ENCODE measurements around the gene TSFM. TPM values are rescaled to one million over a fixed set of nuclear protein-coding genes. Genes with fewer than 3 reads are reported as not detected.

Gene TSFM
- total RNA-seq, 4 donors from 2014 or later = 29.6 to 41.6 (median 34.5) TPM

DNA sequence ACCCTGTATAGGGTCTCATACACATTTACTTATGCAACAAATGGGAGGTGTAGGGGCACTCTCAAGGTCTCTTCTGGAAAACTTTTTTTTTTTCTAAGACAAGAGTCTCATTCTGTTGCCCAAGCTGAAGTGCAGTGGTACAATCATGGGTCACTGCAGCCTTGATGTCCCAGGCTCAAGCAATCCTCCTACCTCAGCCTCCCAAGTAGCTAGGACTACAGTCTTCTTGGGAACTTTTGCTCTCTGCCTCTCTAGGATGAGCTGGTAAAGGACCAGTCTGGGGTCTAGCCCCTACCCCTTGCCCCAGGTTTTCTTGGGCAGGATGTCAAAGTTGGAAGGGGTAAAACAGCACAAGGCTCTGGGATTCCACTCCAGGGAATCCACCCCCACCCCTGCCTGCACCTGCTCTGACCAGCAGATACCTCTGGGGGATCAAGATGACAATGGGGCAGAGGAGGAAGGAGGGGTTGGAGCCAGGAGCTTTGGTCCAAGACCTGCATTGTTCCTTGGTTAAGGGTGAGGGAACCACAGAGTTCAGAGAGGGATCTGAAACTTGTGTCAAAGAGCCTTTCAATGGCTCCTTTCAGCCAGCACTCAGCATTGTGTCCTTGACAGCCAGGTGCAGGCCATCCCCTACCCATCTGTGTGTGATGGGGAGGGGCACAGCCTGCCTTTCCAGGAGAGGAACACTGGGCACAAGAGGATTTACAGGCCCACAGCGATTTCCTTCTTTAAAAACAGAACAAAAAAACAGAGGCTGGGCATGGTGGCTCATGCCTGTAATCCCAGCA, 51.7 kb downstream of the TSFM start:
- no peak overlapping the region for H3K4me3 ChIP-seq (ENCODE audit: low read depth, poor library complexity, severe bottlenecking)
- WGBS, 2 donors = 0 to 20% methylated on average over 1 of the region's 1 CpG
- intact Hi-C loops (cut with DNase I; ENCODE audit: low total_unique reads) = no loop called here
- TF ChIP-seq CTCF (IDR thresholded peaks at IDR 0.05) = no peak
- no peak for TF ChIP-seq POLR2A (IDR thresholded peaks at IDR 0.05)
- DNase-seq (ENCODE audit: low spot score in 2 of 2) = no peak

DNA sequence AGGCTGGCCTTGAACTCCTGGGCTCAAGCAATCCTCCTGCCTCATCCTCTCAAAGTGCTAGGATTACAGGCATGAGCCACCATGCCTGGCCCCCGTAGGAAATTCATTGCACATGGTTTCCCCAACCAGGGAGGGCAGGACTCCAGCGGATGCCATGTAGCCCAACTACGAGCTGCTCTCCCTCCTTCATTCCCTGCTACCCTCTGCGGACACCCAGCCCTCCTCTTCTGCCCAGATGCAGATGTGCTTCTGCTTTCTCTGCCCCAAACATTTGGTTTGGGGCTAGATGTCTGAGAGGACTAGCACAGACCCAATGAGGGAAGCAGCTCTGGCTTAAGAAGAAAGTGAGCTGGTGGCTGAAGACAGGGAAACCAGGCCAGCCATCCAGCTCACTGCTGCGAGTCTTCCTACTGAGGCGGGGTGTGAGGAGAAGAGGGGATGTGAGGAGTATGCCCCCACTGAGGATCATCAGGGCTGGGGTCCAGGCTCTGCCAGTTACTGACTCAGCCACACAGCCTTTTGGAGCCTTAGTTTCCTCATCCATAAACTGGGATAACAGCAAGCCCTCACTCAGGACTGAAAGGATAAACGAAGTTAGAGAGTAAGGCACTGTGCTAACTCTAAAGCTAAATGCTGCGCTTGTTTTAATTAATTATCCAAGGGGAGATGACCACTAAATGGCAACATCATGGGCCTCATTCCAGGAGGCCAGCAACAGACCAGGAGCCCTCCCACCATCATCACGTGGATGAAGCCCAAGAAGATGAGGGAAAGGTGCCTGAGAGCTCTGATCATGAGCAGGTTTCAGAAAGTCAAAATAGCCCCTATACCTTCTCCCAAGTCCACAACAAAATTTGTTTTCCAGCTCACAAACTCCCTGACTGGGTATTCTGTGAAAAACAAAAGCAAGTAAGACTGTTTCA, 53.0 kb downstream of the TSFM start:
- TF ChIP-seq CTCF (IDR thresholded peaks at IDR 0.05) (no peak), POLR2A (IDR thresholded peaks at IDR 0.05) (no peak)
- intact Hi-C loops (cut with DNase I; ENCODE audit: low total_unique reads) = loop anchor here (5.0 kb wide), 1 partner anchor 62 kb away; no protein-coding TSS in a partner anchor
- 38 to 55% methylated on average over 9 of the region's 9 CpGs for WGBS, 2 donors
- DNase-seq (ENCODE audit: low spot score in 2 of 2) = no peak
- no peak overlapping the region for H3K4me3 ChIP-seq (ENCODE audit: low read depth, poor library complexity, severe bottlenecking)

DNA sequence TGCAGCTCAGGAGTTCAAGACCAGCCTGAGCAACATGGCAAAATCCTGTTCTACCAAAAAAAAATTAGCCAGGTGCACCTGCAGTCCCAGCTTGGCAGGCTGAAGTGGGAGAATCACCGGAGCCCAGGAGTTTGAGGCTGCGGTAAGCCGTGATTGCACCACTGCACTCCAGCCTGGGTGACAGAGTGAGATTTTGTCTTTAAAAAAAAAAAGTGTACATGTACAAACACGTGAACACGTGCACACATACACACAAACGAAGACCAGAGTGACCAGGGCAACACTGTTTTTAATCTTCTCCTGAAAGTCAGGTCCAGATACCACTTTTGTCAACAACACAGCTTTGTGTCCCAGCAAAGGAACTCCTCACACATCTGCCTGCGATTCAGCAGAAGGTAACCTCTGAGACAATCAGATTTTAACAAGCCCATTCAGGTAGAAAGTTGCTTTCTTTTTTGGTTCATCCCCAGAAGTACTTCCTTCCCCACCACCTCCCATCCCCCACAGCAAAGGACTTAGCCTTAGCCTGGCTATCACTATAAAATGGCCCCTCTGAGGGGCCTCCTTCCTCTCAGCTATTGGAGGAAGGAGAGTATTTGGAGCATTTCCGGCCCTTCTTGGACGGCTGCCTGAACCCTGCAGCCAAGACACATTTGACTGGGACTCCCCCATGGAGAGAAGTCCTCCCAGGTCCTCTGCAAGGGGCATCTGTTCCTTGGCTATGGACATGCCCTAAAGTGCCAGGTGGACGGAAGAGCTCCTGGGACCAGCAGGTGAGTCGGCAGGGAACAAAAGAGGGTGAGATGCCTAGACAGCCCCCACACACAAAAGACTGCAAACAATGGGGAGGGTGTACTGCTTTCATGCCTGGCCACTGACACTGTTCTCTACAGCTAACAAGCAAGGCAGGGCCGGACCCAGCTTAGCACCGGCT, 54.1 kb downstream of the TSFM start:
- TF ChIP-seq CTCF (IDR thresholded peaks at IDR 0.05) (no peak), POLR2A (IDR thresholded peaks at IDR 0.05) (no peak)
- intact Hi-C loops (cut with DNase I; ENCODE audit: low total_unique reads) = loop anchor here (5.0 kb wide), 1 partner anchor 61 kb away; no protein-coding TSS in a partner anchor
- WGBS, 2 donors = 3 to 7% methylated on average over 12 to 13 of the region's 13 CpGs
- peak in 1 of 2 donors; percentile 93 for DNase-seq (ENCODE audit: low spot score in 2 of 2)
- no peak overlapping the region for H3K4me3 ChIP-seq (ENCODE audit: low read depth, poor library complexity, severe bottlenecking)

DNA sequence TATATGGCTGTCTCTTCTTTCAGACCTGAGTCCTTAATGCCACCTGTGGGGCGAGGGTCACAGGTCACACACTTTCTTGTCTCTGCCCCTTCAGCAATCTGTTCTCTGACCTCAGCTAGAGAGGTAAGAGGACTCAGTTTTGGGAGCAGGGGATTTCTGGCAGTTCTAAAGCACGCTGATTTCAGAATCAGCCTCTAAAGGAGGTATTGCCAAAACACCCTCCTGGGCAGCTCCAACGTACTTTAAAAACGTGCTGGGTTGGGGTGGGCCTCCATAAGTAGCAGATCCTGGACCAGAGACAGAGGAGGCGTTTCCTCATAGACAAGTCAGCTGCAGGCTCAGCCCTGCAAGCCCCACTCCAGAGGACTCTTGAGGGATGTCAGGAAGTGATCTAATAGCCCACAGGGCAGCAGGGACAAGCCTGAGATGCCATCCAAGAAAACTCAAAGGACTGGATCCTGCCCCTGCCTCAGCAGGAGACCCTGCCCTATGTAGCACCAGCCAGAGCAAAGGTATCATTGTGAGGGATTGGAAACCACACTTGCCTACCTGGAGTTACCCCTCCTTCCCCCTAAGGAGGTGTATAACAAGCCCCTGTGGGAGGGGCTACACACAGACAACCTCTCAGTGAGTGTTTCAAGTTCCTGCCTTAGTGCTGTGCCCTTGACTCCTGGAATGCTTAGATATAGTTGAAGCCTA, 55.4 kb downstream of the TSFM start:
- DNase-seq (ENCODE audit: low spot score in 2 of 2) = no peak
- no peak overlapping the region for H3K4me3 ChIP-seq (ENCODE audit: low read depth, poor library complexity, severe bottlenecking)
- intact Hi-C loops (cut with DNase I; ENCODE audit: low total_unique reads) = loop anchor here (5.0 kb wide), 1 partner anchor 59 kb away; no protein-coding TSS in a partner anchor
- WGBS, 2 donors = 12% methylated on average over 5 of the region's 5 CpGs
- no peak for TF ChIP-seq POLR2A (IDR thresholded peaks at IDR 0.05)

DNA sequence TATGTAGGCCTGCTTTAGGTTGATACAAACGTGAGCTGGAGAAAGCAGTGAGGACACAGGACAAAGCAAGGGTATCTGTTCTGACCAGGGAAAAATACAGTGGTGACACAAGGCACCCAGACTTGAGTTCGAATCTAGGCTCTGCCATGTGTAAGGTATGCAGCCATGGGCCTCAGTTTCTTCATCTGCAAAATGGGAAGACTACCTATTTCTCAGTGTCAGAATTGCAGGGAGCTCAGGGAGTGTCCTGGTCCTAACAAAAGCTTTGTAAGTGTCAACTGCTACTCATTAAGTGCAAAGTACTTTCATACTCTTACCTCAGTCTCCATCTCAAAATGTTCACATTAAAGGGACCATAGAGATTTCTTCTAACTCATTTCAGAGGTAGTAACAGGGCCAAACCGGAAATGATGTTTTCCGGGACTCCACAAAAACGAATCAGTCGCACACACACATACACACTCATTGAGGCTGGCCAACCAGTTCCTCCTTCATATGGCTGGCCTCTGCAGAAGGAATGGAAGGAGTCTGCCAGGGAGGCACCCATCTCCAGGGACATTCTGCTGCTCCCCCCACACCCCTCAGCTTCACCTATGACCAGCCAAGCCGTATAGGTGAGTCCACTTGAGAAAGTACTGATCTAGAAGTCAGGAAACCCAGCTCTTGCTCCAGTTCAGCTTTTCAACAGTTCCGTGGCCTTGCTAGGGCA, 56.2 kb downstream of the TSFM start:
- no peak for TF ChIP-seq CTCF (IDR thresholded peaks at IDR 0.05)
- TF ChIP-seq POLR2A (IDR thresholded peaks at IDR 0.05) = no peak
- H3K4me3 ChIP-seq (ENCODE audit: low read depth, poor library complexity, severe bottlenecking) = no peak overlapping the region
- intact Hi-C loops (cut with DNase I; ENCODE audit: low total_unique reads) = loop anchor here (5.0 kb wide), 1 partner anchor 59 kb away; no protein-coding TSS in a partner anchor
- 37 to 41% methylated on average over 8 of the region's 8 CpGs for WGBS, 2 donors
- DNase-seq (ENCODE audit: low spot score in 2 of 2) = no peak

All from lower leg skin (tissue), 4 donors.